HCT116 (cell line): ENCODE results near the gene MAP2K4. TPM values are rescaled to one million over a fixed set of nuclear protein-coding genes. Genes with fewer than 3 reads are reported as not detected.
A peak's percentile ranks its signal among the peaks of the same experiment; 100 is the strongest.

ENCODE experiments used
- ATAC-seq: fragments of 200-7000 bp; cut with Tn5 transposase; 2 replicates; pipeline ENCODE4 v1.9.1; 2020; ENCODE audit warnings: mild to moderate bottlenecking, moderate library complexity
- BruUV-seq: library from RNA; stranded (reverse); fragments of 400-500 nt; replicated peaks from 2 replicates; lab custom pipeline; 2021; lab: Mats Ljungman, UMichigan
- CTCF ChIA-PET: fragments of 300-600 bp; sonication (Branson Sonifier 250); formaldehyde crosslinking; loops from one replicate; lab custom pipeline; 2021; ENCODE audit warnings: antibody characterized with exemption; lab: Charles Lee
- POLR2A ChIA-PET: fragments of 300-600, 350-600 bp; sonication (Branson Sonifier 250); formaldehyde crosslinking; loops from one replicate; lab custom pipeline; 2021; ENCODE audit warnings: antibody characterized with exemption; lab: Charles Lee
- RAD21 ChIA-PET, 2 experiments: fragments of 300-600 bp; sonication (Branson Sonifier 250); formaldehyde crosslinking; loops; one replicate each; lab custom pipeline; 2023; ENCODE audit warnings: low total read pairs in 2 of 2; ENCODE audit not compliant: uncharacterized antibody in 2 of 2, unreplicated experiment in 2 of 2, low non-redundant PET in 1 of 2; lab: Charles Lee
- DNase-seq: peaks from one replicate; pipeline ENCODE4 v3.0.0-alpha.2; 2010; ENCODE audit warnings: low read depth, low spot score
- H2AFZ ChIP-seq: fragments of 200-600 bp; shearing (Covaris generic), sonication (generic); 2 replicates; pipeline ENCODE4 v1.6.1; 2017; ENCODE audit warnings: low read depth, mixed run types, mixed read lengths, antibody characterized with exemption, low read length; ENCODE audit not compliant: poor library complexity, severe bottlenecking
- H3K27ac ChIP-seq: 2 replicates; pipeline ENCODE4 v1.5.1; 2012; ENCODE audit warnings: low read depth, low read length
- H3K27me3 ChIP-seq: fragments of 200-600 bp; sonication (generic); 2 replicates; pipeline ENCODE4 v1.6.1; 2016; ENCODE audit warnings: mixed run types, low read length, mixed read lengths; ENCODE audit not compliant: insufficient read depth
- H3K36me3 ChIP-seq, 2 experiments: fragments of 200-500 bp in 1 of 2; fragments of 200-600 bp in 1 of 2; sonication (Bioruptor generic) in 1 of 2; sonication (generic) in 1 of 2; 2 replicates each; pipeline versions ENCODE4 v1.5.1 to v1.6.1; 2014 to 2016; ENCODE audit warnings: low read length in 2 of 2, inconsistent platforms in 1 of 2, mixed read lengths in 1 of 2, mixed run types in 1 of 2; ENCODE audit not compliant: insufficient read depth in 2 of 2, control insufficient read depth in 1 of 2
- H3K4me1 ChIP-seq, 2 experiments: fragments of 200-600 bp in 1 of 2; sonication (generic) in 1 of 2; 2 replicates each; pipeline versions ENCODE4 v1.5.1 to v1.6.1; 2012 to 2017; ENCODE audit warnings: low read length in 2 of 2, inconsistent platforms in 1 of 2, mild to moderate bottlenecking in 1 of 2, mixed read lengths in 1 of 2, mixed run types in 1 of 2, moderate library complexity in 1 of 2; ENCODE audit not compliant: insufficient read depth in 2 of 2, control insufficient read depth in 1 of 2
- H3K4me2 ChIP-seq: fragments of 200-600 bp; sonication (generic); 2 replicates; pipeline ENCODE4 v1.6.1; 2017; ENCODE audit warnings: mixed run types, low read length, mixed read lengths
- H3K4me3 ChIP-seq, 2 experiments: fragments of 200-600 bp in 1 of 2; sonication (generic) in 1 of 2; replicated peaks in 1 of 2; 2 replicates each; pipeline ENCODE4 v1.5.1; 2011 to 2016; ENCODE audit warnings: low read length in 2 of 2, control low read depth in 1 of 2, low read depth in 1 of 2, mild to moderate bottlenecking in 1 of 2, mixed read lengths in 1 of 2, mixed run types in 1 of 2
- H3K79me2 ChIP-seq: fragments of 200-600 bp; sonication (generic); 2 replicates; pipeline ENCODE4 v1.6.1; 2017; ENCODE audit warnings: mild to moderate bottlenecking, mixed run types, low read length, moderate library complexity, mixed read lengths; ENCODE audit not compliant: insufficient read depth
- H3K9ac ChIP-seq: fragments of 200-600 bp; sonication (generic); 2 replicates; pipeline ENCODE4 v1.6.1; 2016; ENCODE audit warnings: low read length, mixed read lengths
- H3K9me2 ChIP-seq: fragments of 200-600 bp; sonication (generic), shearing (Covaris generic); 2 replicates; pipeline ENCODE4 v1.6.1; 2017; ENCODE audit warnings: mixed run types, mild to moderate bottlenecking, moderate library complexity; ENCODE audit not compliant: insufficient read depth
- H3K9me3 ChIP-seq, 2 experiments: fragments of 200-500 bp in 1 of 2; fragments of 200-600 bp in 1 of 2; sonication (Bioruptor generic) in 1 of 2; sonication (generic) in 1 of 2; 2 replicates each; pipeline ENCODE4 v1.6.1; 2014 to 2017; ENCODE audit warnings: low read length in 2 of 2, mixed read lengths in 2 of 2, inconsistent platforms in 1 of 2, low read depth in 1 of 2, mild to moderate bottlenecking in 1 of 2, mixed run types in 1 of 2, moderate library complexity in 1 of 2; ENCODE audit not compliant: control insufficient read depth in 1 of 2, insufficient read depth in 1 of 2
- H4K20me1 ChIP-seq: fragments of 200-600 bp; sonication (generic), shearing (Covaris generic); 2 replicates; pipeline ENCODE4 v1.6.1; 2017; ENCODE audit warnings: mixed run types, mild to moderate bottlenecking, moderate library complexity; ENCODE audit not compliant: insufficient read depth
- EZH2phosphoT487 ChIP-seq: fragments of 200-600 bp; IDR thresholded peaks from 2 replicates; pipeline ENCODE4 v1.6.1; 2018; ENCODE audit warnings: antibody characterized with exemption, borderline replicate concordance
- POLR2AphosphoS5 ChIP-seq: IDR thresholded peaks from 2 replicates; pipeline ENCODE4 v1.6.1; 2011; ENCODE audit warnings: mild to moderate bottlenecking, low read depth, low read length, moderate library complexity
- SIN3A ChIP-seq: IDR thresholded peaks from 2 replicates; pipeline ENCODE4 v1.6.1; 2012; ENCODE audit warnings: low read depth
- TCF7L2 ChIP-seq: IDR thresholded peaks from 2 replicates; pipeline ENCODE4 v1.7.0; 2011; ENCODE audit warnings: borderline replicate concordance, inconsistent platforms; ENCODE audit not compliant: insufficient read depth, insufficient read length; ENCODE audit errors: extremely low read depth
- YY1 ChIP-seq: IDR thresholded peaks from 2 replicates; pipeline ENCODE4 v1.6.1; 2011; ENCODE audit warnings: low read length, low read depth, moderate library complexity, mild to moderate bottlenecking; ENCODE audit not compliant: insufficient replicate concordance; ENCODE audit errors: extremely low read depth
- ZFX ChIP-seq: fragments of 450-650 bp; IDR thresholded peaks from 2 replicates; pipeline ENCODE4 v1.6.1; 2017
- ZNF274 ChIP-seq: fragments of 200-500 bp; sonication (Bioruptor generic); IDR thresholded peaks from 2 replicates; pipeline ENCODE4 v1.6.1; 2014; ENCODE audit warnings: mild to moderate bottlenecking, low read depth, low read length, inconsistent platforms
- intact Hi-C: fragments of 100-400 bp; cut with micrococcal nuclease; formaldehyde crosslinking; loops from 2 replicates; pipeline ENCODE4 v1.10.0; 2022
- total RNA-seq: library from RNA; stranded (reverse); gene quantifications from one replicate; pipeline ENCODE4 v1.2.1, GENCODE V29; 2021; ENCODE audit not compliant: unreplicated experiment
- TF ChIP-seq, protein P1 (sequence below): IDR thresholded peaks from 2 replicates; pipeline ENCODE4 v1.6.1; 2012; ENCODE audit warnings: low read depth
- TF ChIP-seq, protein P2 (sequence below), 3 experiments: fragments of 200-600 bp in 1 of 3; sonication (generic) in 1 of 3; IDR thresholded peaks in 2 of 3; conservative IDR thresholded peaks in 1 of 3; 2 replicates each; pipeline ENCODE4 v1.5.1; 2012 to 2017; ENCODE audit warnings: low read depth in 2 of 3, low read length in 2 of 3, antibody characterized with exemption in 1 of 3, borderline replicate concordance in 1 of 3, control low read depth in 1 of 3, mild to moderate bottlenecking in 1 of 3, mixed read lengths in 1 of 3, mixed run types in 1 of 3, moderate library complexity in 1 of 3; ENCODE audit not compliant: insufficient read depth in 1 of 3
- TF ChIP-seq, protein P3 (sequence below): IDR thresholded peaks from 2 replicates; pipeline ENCODE4 v1.6.1; 2012
- TF ChIP-seq, protein P4 (sequence below): IDR thresholded peaks from 2 replicates; pipeline ENCODE4 v1.6.1; 2011; ENCODE audit warnings: mild to moderate bottlenecking, low read length, moderate library complexity; ENCODE audit not compliant: insufficient replicate concordance; ENCODE audit errors: extremely low read depth

MAP2K4 gene
- total RNA-seq, 1 experiment from 2014 or later = 42.3 TPM

DNA sequence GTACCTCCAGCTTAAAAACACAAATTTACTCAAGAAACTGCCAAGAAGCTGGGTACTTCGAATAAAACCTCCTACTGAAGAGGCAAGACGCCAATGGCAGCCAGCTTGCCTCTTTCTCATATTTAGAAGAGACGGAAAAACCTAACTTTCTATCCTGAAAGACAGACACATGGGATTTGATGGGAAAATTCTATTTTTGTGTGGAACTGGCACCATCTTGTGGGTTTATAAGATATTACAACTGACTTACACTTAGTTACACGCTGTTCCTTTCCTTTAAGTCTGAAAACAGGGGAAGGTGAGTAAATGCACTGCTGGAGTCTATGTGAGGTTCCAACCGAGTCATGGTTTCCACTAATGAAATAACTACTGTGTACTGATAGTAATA, 33.7 kb upstream of the MAP2K4 start (continued):
- TF ChIP-seq, protein P1, sequence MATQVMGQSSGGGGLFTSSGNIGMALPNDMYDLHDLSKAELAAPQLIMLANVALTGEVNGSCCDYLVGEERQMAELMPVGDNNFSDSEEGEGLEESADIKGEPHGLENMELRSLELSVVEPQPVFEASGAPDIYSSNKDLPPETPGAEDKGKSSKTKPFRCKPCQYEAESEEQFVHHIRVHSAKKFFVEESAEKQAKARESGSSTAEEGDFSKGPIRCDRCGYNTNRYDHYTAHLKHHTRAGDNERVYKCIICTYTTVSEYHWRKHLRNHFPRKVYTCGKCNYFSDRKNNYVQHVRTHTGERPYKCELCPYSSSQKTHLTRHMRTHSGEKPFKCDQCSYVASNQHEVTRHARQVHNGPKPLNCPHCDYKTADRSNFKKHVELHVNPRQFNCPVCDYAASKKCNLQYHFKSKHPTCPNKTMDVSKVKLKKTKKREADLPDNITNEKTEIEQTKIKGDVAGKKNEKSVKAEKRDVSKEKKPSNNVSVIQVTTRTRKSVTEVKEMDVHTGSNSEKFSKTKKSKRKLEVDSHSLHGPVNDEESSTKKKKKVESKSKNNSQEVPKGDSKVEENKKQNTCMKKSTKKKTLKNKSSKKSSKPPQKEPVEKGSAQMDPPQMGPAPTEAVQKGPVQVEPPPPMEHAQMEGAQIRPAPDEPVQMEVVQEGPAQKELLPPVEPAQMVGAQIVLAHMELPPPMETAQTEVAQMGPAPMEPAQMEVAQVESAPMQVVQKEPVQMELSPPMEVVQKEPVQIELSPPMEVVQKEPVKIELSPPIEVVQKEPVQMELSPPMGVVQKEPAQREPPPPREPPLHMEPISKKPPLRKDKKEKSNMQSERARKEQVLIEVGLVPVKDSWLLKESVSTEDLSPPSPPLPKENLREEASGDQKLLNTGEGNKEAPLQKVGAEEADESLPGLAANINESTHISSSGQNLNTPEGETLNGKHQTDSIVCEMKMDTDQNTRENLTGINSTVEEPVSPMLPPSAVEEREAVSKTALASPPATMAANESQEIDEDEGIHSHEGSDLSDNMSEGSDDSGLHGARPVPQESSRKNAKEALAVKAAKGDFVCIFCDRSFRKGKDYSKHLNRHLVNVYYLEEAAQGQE = no peak
- TF ChIP-seq SIN3A (no peak), ZNF274 (no peak), YY1 (no peak)
- TF ChIP-seq, protein P2, sequence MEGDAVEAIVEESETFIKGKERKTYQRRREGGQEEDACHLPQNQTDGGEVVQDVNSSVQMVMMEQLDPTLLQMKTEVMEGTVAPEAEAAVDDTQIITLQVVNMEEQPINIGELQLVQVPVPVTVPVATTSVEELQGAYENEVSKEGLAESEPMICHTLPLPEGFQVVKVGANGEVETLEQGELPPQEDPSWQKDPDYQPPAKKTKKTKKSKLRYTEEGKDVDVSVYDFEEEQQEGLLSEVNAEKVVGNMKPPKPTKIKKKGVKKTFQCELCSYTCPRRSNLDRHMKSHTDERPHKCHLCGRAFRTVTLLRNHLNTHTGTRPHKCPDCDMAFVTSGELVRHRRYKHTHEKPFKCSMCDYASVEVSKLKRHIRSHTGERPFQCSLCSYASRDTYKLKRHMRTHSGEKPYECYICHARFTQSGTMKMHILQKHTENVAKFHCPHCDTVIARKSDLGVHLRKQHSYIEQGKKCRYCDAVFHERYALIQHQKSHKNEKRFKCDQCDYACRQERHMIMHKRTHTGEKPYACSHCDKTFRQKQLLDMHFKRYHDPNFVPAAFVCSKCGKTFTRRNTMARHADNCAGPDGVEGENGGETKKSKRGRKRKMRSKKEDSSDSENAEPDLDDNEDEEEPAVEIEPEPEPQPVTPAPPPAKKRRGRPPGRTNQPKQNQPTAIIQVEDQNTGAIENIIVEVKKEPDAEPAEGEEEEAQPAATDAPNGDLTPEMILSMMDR (IDR thresholded peaks at IDR 0.05 in 2 of 3, conservative IDR thresholded peaks at IDR 0.05 in 1 of 3; ENCODE audit: borderline replicate concordance in 1 of 3, insufficient read depth in 1 of 3, low read depth in 2 of 3, low read length in 2 of 3) = peak; percentile 37 to 62 (median 42); a peak in 5 of 6 replicates

DNA sequence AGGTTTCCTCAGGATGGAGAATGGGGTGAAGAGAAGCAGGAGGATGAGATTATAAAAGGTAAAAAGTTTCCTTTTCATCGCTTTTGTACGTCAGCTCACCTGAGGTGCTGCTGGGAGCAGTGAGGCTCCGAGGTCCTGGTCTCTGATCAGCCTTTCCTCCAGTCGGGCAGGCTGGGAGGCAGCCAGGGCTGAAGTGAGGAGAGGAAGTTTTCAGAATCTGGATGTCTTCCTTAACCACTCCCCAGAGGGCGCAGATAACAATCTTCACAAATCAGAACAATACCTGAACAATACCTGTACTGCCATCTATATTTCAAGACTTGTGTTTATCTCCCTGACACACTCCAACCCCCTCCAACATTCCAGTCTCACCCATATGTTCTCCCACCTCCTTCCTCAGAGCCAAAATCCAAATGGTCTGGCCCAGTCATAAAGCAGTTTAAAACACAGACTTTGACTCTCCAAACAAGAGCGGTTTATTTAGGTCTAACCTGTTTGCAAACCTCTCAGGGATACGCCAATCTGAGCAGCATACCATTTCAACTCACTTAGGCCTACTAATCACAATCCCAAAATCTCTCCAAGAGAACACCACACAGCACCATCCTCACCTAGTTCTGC, 30.2 kb upstream of the MAP2K4 start:
- intact Hi-C loops = no loop called here
- Histone ChIP-seq H3K79me2 (no peaks in the 10 kb centered on the region), H3K36me3 (peaks cover 3 to 7% of the 10 kb centered on the region in 2 experiments; a peak in 2 of 4 replicates), H4K20me1 (no peaks in the 10 kb centered on the region; the same call in 1 of the 2 replicates), H3K4me2 (no peak overlapping the region), H2AFZ (no peak overlapping the region), H3K27me3 (no peaks in the 10 kb centered on the region), H3K9me2 (no peaks in the 10 kb centered on the region), H3K27ac (no peak overlapping the region), H3K4me1 (no peaks in the 10 kb centered on the region), H3K9me3 (no peaks in the 10 kb centered on the region), H3K4me3 (no peak overlapping the region), H3K9ac (no peak overlapping the region)
- no TSS peak for BruUV-seq
- no peak for ATAC-seq
- ChIA-PET POLR2A (no interaction called here), CTCF (interaction anchor here (1.4 kb wide), 1 partner anchor 1115 kb away, joined by 5 read pairs; no protein-coding TSS in a partner anchor), RAD21 (no interaction called here)
- TF ChIP-seq ZFX = no peak
- no peak for TF ChIP-seq EZH2phosphoT487
- TF ChIP-seq, protein P3, sequence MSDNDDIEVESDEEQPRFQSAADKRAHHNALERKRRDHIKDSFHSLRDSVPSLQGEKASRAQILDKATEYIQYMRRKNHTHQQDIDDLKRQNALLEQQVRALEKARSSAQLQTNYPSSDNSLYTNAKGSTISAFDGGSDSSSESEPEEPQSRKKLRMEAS = no peak
- TF ChIP-seq SIN3A = no peak
- no peak for TF ChIP-seq TCF7L2
- TF ChIP-seq, protein P2 (IDR thresholded peaks at IDR 0.05 in 2 of 3, conservative IDR thresholded peaks at IDR 0.05 in 1 of 3; ENCODE audit: borderline replicate concordance in 1 of 3, insufficient read depth in 1 of 3, low read depth in 2 of 3, low read length in 2 of 3) = no peak
- no peak for TF ChIP-seq POLR2AphosphoS5
- TF ChIP-seq, protein P4, sequence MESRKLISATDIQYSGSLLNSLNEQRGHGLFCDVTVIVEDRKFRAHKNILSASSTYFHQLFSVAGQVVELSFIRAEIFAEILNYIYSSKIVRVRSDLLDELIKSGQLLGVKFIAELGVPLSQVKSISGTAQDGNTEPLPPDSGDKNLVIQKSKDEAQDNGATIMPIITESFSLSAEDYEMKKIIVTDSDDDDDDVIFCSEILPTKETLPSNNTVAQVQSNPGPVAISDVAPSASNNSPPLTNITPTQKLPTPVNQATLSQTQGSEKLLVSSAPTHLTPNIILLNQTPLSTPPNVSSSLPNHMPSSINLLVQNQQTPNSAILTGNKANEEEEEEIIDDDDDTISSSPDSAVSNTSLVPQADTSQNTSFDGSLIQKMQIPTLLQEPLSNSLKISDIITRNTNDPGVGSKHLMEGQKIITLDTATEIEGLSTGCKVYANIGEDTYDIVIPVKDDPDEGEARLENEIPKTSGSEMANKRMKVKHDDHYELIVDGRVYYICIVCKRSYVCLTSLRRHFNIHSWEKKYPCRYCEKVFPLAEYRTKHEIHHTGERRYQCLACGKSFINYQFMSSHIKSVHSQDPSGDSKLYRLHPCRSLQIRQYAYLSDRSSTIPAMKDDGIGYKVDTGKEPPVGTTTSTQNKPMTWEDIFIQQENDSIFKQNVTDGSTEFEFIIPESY = no peak
- DNase-seq = no peak
